Measurements from ENCODE around the gene CCDC190.

CCDC190 gene

GRCh38 chr1:162844153-162844552 is 16.8 kb downstream of the CCDC190 start:
- TF ChIP-seq, protein P1, sequence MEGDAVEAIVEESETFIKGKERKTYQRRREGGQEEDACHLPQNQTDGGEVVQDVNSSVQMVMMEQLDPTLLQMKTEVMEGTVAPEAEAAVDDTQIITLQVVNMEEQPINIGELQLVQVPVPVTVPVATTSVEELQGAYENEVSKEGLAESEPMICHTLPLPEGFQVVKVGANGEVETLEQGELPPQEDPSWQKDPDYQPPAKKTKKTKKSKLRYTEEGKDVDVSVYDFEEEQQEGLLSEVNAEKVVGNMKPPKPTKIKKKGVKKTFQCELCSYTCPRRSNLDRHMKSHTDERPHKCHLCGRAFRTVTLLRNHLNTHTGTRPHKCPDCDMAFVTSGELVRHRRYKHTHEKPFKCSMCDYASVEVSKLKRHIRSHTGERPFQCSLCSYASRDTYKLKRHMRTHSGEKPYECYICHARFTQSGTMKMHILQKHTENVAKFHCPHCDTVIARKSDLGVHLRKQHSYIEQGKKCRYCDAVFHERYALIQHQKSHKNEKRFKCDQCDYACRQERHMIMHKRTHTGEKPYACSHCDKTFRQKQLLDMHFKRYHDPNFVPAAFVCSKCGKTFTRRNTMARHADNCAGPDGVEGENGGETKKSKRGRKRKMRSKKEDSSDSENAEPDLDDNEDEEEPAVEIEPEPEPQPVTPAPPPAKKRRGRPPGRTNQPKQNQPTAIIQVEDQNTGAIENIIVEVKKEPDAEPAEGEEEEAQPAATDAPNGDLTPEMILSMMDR (IDR thresholded peaks at IDR 0.05): no peak

DNA sequence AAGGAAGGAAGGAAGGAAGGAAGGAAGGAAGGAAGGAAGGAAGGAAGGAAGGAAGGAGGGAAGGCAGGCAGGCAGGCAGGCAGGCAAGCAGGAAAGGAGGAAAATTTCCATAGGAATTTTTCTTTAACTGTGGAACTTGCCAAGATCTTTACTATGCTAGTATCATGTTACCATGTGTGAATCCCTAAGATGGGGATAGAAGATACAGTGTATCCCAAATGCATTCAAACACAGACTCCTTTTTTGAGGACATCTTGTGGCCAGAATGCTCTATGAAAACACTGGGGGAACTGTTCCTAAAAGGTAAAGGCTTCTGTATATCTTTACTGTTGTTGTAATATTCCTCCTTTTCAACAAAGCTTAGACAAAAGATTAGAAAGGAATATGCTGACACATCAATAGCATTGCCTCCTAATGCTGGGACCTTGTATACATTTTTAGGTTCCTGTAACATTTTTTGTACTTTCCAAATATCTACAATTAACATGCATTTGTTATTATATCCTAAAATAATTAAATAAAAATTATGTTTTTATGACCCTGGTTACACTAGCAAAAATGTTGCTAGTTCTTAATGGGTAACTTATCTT is 20.6 kb downstream of the CCDC190 start:
- TF ChIP-seq, protein P1 (IDR thresholded peaks at IDR 0.05): peak; percentile 19; the same call in 1 of the 2 replicates

DNA sequence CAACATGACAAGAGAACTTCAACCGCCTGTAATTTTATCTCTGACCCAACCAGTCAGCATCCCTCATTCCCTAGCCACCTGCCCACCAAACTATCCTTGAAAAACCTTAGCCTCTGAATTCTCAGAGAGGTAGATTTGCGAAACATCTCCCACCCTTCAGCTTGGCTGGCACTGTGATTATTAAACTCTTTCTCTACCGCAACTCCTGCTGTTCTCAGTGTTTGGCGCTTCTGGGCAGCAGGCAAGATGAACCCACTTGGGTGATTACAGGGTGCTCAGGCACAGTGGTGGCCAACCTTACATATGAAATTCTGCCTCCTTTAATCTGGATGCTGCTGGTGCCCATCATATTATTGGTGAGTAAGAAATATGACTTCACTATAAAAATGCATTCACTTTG is 22.1 kb downstream of the CCDC190 start:
- TF ChIP-seq, protein P1 (IDR thresholded peaks at IDR 0.05): no peak

DNA sequence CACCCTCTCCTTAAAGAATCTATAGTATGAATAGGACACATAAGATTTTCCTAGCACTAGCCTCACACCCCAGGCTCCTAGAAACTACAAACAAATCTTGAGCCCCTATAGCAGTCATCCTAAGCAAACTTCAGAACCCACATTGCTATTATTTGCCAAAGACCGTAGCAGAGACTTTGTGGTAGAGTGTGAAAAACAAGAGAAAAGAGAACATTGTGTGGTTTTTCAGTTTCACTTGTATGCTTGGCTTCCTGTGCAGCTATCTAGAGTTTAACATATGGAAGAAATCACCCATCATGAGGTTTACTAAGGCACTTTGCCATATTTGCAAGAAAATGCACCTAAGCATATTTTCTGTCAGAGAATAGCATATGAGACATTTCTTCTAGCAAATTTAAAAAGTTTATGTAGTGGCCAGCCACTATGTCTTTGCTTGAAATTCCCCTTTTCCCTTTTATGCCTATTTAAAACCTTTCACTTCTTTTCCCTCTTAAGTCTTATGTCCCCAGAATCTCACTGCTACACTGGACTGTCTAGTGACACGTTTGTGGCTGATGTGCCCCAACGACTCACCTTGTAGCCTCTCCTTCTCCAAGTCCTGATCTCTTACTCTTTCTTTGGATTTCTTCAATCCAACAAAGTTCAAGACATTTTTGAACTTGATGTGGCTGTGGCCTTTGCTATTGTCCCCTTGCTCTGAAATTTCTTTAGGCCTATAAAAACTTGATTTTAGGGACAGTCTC is 25.6 kb downstream of the CCDC190 start:
- TF ChIP-seq, protein P1 (IDR thresholded peaks at IDR 0.05): no peak

DNA sequence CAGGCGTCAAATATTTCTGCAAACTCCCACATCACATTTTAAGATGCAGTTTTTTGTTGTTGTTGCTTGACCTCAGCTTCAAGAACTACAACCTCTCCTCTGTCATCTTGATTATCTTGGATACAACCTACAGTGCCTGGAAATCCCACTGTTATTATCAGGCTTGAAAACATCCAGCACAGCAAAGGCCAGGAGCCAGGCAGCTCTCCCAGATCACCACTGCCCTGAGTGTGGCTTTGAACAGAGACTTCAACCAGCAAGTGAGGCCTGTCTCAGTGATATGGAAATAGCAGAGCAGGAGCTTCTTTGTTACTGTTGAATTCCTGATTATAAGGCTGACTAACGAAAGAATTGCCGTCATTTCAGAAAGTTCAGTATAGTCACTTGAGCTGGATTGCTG is 28.5 kb downstream of the CCDC190 start:
- TF ChIP-seq, protein P1 (IDR thresholded peaks at IDR 0.05): no peak

DNA sequence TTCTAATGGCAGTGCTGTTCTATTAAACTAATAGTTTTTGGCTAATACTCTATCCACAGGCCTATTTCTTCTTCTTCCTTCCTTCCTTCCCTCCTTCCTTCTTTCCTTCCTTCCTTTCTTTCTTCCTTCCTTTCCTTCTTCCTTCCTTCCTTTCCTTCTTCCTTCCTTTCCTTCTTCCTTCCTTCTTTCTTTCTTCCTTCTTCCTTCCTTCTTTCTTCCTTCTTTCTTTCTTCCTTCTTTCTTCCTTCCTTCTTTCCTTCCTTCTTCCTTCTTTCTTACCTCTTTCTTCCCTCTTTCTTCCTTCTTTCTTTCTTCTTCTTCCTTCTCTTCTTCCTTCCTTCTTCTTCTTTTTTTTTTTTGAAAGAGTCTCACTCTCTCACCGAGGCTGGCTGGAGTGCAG is 31.7 kb downstream of the CCDC190 start:
- TF ChIP-seq, protein P1 (IDR thresholded peaks at IDR 0.05): no peak

DNA sequence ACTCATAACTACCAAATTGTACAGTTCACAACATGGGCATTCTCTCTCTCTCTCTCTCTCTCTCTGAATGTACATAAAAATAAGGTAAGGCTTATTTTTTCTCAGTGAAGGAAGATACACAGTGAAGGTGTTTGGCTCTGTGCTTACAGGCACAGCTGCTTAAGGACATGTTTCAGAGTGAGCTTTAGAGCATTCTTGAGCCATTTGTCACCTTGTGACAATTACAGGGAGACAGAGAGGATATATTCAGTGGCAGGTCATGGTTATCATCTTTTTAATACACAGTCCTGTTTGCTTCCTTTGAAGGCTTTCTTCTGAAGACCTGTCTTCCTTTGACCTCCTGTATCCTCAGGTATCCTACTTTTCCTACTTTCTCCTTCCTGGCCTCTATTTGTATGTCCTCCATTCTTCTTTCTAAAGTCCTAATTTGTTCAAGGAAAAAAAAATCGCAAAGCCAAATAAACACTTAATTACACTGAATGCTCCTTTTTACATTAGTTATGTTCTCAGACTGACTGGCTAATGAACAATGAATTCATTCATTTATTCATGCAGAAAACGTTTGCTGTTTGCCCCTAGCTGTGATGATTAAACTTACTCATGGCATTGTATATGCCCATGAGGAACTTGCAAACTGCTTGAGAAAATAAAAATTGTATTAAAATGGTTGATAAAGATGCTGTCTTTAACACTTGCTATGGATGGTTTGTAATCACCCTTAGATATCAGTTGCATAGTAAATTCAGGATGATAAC is 37.0 kb downstream of the CCDC190 start:
- TF ChIP-seq, protein P1 (IDR thresholded peaks at IDR 0.05): no peak
